ENCODE data around the gene MTHFD2L.
A peak's percentile ranks its signal among the peaks of the same experiment; 100 is the strongest.
"Not testable (repeated sequence)": the region's sequence is repeated elsewhere in the genome, so short reads cannot be mapped to it uniquely, and the experiment has no call there.

MTHFD2L gene

GRCh38 chr4:74311696-74312313 is 153.9 kb downstream of the MTHFD2L start:
- peak; percentile 76 for DNase-seq

- no peak for DNase-seq
Measured at GRCh38 chr4:74314329-74314728, 156.4 kb downstream of the MTHFD2L start.

- DNase-seq = no peak
Measured at GRCh38 chr4:74314944-74315343, 157.0 kb downstream of the MTHFD2L start.

- DNase-seq = no peak
Measured at GRCh38 chr4:74315376-74315775, 157.5 kb downstream of the MTHFD2L start.

- DNase-seq = no peak
Measured at GRCh38 chr4:74316397-74316796, 158.5 kb downstream of the MTHFD2L start.

GRCh38 chr4:74317616-74318246 is 159.8 kb downstream of the MTHFD2L start:
- DNase-seq = no peak

GRCh38 chr4:74318276-74318675 is 160.4 kb downstream of the MTHFD2L start:
- no peak for DNase-seq

GRCh38 chr4:74319470-74319869 is 161.6 kb downstream of the MTHFD2L start:
- no peak for DNase-seq

GRCh38 chr4:74320559-74321118 is 162.7 kb downstream of the MTHFD2L start:
- peak; percentile 91 for DNase-seq

GRCh38 chr4:74322301-74322700 is 164.4 kb downstream of the MTHFD2L start:
- DNase-seq = no peak

- DNase-seq = no peak
Measured at GRCh38 chr4:74323663-74324062, 165.7 kb downstream of the MTHFD2L start.

- no peak for DNase-seq
Measured at GRCh38 chr4:74324262-74324661, 166.3 kb downstream of the MTHFD2L start.

- no peak for DNase-seq
Measured at GRCh38 chr4:74325886-74326285, 168.0 kb downstream of the MTHFD2L start.

GRCh38 chr4:74327762-74328161 is 169.8 kb downstream of the MTHFD2L start:
- no peak for DNase-seq

- no peak for DNase-seq
Measured at GRCh38 chr4:74328501-74328900, 170.6 kb downstream of the MTHFD2L start.

- no peak for DNase-seq
Measured at GRCh38 chr4:74329307-74329706, 171.4 kb downstream of the MTHFD2L start.

- DNase-seq = no peak
Measured at GRCh38 chr4:74330295-74330750, 172.4 kb downstream of the MTHFD2L start.

- DNase-seq = no peak
Measured at GRCh38 chr4:74331252-74331651, 173.3 kb downstream of the MTHFD2L start.

GRCh38 chr4:74331944-74332343 is 174.0 kb downstream of the MTHFD2L start:
- DNase-seq = no peak

GRCh38 chr4:74334636-74335035 is 176.7 kb downstream of the MTHFD2L start:
- no peak for DNase-seq

- DNase-seq = no peak
Measured at GRCh38 chr4:74335341-74336021, 177.6 kb downstream of the MTHFD2L start.

- no peak for DNase-seq
Measured at GRCh38 chr4:74338792-74339333, 180.9 kb downstream of the MTHFD2L start.

GRCh38 chr4:74339501-74339900 is 181.6 kb downstream of the MTHFD2L start:
- DNase-seq = no peak

GRCh38 chr4:74340421-74340820 is 182.5 kb downstream of the MTHFD2L start:
- DNase-seq = not testable (repeated sequence)

All from NCI-H510A treated with DMSO at 0.1 percent for 48 hours (cell line).